Measurements from ENCODE around the gene KLHL5.
A peak's percentile ranks its signal among the peaks of the same experiment; 100 is the strongest.

Gene KLHL5

DNA sequence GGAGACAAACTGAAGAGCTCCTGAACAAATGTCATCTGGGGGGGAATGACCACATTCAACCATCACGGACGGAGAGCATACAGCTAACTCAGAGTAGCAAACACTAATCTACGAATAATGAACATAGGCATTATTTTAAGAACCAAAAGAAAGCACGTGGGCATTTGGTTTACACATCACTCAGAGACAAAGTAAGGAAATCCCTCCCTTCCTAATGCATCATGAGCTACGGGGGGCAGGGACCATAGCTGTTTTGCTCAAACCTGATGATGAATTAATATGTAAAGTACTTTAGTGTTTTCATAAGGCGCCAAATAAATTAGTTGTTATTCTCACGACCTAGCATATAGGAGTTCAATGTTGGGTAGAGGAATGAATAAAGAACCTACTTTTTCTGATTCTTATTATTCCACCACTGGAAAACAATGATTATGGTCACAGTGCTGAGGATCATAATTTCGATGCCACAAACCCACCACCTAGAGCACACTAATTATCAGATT, 18.1 kb upstream of the KLHL5 start:
- DNase-seq (ENCODE audit: low read depth) = peak; percentile 16

DNA sequence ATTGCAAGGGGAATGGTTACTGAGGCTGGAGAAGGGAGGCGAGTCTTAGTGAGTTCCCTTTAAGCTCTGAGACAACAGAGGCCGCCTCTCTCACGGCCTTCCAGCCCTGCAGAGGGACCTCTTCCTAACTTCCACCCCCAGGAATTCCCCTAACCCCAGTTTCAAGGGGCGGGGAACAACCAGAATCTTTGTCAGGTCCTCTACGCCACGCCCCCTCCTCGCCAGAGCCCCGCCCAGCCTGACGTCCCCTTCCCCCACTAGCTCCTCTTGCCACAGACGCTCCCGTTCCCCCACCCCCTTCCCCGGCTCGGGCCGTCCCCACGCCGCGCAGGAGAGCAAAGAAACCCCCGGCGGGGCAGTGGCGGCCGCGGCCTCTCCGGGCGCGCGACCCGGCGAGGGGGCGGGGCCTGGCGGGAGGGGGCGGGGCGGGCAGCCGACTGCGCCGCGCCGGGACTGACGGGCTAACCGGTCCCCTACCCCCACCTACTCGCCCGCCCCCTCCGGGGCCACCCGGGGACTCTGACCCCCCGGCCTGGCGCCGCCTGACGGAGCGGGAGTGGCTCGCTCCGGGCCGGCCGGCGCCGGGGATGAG, 17.6 kb upstream of the KLHL5 start:
- peak; percentile 97 for DNase-seq (ENCODE audit: low read depth)

DNA sequence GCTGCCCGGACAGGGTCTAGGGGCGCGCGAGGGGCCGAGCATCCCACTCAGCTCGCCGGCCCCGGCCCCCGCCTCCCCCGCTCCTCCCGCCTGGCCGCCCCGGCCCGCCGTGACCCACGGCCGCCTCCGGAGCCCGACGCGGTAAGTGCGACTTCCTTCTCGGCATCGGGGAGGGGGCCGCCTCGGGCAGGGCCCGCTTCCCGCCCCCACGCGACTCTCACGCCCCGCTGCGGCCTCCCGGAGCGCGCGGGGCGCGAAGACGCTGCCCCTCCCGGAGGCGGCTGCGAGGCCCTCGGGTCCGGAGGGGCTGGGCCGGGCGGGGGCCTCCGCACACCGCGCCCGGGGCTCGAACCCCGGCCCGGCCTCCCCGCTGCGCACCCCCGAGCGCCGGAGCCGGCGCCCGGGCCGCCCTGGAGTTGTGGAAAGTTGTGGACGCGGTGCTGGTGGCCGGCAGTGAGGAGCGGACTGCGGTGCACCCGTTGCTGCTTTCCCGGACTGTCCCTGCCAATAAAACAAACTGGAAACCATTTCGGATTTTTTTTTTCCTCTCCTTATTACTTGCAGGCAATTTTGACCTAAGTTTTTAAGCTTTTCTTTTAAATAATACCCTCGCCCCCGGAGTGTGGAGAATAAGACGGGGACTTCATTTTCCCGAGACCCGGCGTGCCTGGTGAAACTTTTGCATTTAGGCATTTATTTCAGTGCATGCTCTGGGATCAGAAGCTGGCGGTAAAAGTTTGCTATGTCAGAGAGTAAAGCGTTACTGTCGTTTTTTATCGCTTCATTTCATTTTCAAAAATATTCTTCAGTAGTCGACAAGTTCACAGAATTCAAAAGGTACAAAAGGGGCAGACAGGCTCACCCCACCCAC, 16.8 kb upstream of the KLHL5 start:
- DNase-seq (ENCODE audit: low read depth) = no peak

DNA sequence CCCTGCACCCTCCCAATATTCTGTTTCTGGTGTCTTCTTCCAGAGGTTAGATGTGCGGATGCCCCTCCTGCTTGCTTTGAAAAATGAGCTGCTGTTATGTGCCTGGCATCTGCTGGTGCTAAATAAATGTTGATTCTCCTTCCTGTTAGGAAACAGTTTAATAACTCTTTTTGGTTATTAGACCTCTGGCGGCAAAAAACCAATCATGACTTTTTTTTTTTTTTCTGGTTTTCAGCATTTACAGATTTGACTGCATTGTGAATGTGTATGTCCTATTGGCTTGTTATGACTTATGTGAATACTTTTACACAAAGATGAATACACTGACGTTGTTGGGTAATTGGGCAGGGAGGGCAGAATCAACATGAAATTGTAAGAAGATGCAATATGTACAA, 16.2 kb upstream of the KLHL5 start:
- no peak for DNase-seq (ENCODE audit: low read depth)

DNA sequence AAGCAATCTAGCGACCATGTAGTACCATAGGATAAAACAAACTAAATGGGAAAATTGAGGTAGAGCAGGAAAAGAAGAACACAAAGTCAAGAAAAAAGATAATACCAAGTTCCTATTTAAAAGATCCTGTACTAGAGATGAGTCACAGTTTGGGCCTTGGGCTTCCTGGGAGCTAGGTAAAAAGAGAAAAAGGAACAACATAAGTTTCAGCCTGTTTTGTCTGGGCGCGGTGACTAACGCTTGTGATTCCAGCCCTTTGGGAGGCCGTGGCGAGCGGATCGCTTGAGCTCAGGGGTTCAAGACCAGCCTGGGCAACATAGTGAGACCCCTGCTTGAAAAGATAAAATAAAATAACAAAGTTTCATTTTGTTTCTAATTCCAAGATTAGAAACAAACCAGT, 15.8 kb upstream of the KLHL5 start:
- DNase-seq (ENCODE audit: low read depth) = no peak

DNA sequence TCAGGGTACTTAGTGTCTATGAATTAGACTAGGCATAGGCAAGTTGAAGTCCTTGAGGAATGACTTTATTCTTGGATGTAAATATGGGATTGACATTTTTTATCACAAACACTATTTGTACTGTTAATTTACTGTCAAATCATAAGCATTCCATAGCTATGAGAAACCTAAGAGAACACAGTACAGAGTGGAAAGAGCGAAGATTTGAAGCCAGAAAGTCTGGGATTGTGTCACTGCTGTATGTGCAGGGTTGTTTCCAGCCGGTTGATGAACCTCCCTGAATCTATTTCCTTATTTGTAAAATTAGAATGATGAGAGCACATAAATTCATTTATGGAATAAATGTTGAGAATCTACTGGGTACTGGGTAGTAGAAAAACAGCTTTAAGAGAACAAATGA, 14.4 kb upstream of the KLHL5 start:
- DNase-seq (ENCODE audit: low read depth) = no peak

DNA sequence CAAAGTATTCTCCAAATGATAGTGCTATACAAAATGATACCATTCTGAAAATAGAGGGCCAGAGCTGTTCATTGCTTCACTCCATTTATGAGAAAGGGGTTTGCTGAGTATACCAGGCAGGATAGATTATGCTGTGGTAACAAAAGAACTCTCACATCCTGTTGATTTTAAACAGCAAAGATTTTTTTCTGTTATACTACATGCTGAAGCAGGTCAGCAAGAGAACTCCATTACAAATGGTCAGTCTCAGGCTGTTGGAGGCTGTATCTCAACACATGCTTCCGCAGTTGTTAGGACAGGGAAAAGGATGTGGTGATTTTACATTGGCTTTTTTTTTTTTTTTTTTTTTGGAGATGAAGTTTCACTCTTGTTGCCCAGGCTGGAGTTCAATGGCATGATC, 13.7 kb upstream of the KLHL5 start:
- no peak for DNase-seq (ENCODE audit: low read depth)

DNA sequence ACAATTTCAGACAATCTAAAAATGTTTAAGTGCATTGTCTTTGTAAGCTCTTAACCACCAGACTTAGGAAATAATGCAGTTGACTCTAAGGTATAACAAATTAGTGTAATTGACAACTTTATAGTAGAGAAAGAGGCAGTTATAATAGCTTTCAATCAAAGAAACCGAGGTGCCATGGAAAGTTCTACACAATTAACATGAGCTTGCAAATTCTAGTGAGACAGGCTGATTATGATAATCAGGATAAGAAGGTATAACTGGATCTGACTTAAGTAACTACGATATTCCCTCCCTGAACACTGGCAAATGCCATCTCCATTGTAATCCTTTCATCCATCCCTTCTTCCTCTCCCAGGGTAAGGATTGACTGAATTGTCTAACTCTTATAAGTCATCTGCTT, 11.4 kb upstream of the KLHL5 start:
- DNase-seq (ENCODE audit: low read depth) = no peak

DNA sequence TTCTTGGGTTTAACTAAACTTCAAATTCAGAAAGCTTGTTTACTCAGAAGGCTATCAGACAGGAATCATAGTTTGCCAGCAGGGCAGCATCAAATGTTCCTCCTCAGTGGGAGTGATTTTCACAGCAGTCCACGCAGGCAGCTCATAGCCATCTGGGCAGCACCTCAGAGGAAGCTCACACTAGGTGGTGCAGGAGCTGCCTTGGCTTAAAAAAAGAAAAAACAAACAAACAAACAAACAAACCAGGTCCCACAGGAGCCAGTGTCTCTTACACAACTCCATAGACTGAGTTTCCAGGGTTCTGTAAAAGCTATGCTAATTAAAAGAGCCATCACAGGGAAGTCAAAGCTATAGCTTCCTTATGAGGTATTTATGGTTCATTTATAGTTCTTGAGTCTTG, 10.5 kb upstream of the KLHL5 start:
- DNase-seq (ENCODE audit: low read depth) = no peak

DNA sequence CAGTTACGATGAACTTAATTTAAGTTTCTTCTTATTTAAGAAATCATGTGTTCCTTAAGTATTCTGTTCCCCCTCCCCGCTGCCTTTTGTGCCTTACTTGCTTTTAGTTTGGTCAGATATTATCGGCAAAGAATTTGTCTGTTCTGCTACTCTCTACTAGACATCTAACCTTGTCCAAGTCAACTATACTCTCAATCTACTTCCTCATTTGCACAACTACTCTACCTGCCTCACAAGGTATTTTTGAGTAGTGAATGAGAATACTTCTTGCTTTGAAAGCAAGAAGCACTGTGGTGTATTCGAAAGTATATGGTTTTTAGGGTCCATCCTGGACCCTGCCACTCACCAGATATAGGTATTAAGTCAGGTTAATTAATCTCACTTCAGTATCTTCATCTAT, 8.0 kb upstream of the KLHL5 start:
- no peak for DNase-seq (ENCODE audit: low read depth)

DNA sequence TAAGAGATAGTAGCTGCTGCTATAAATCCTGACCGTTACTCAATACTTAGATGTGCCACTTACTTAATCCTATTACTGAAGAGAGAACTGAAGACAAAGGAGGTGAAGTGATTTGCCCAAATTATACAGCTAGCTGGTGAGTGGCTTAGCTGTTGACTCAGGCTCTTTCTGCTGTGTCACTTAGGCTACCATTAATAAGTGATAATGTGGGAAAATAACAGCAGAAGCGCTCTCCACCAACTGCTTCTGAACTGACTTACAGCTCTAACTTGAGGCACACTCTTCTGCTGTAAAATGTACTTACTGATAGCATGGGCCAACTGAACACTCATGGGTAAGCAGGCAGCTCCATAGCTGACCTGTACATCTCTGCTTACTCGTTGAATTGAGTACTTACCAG, 7.5 kb upstream of the KLHL5 start:
- DNase-seq (ENCODE audit: low read depth) = no peak

DNA sequence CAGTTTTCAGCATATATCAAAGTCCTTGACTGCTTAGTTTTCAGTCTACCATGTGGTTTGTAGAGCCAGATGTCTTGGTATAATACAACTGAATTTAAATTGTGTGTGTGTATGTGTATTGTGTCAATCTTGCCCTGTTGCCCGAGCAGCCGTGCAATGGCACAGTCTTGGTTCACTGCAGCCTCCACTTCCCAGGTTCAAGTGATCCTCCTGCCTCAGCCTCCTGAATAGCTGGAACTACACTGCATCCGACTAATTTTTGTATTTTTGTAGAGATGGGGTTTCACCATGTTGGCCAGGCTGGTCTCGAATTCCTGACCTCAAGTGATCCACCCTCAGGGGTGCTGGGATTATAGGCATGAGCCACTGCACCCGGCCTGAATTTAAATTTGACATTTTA, 6.0 kb upstream of the KLHL5 start:
- DNase-seq (ENCODE audit: low read depth) = no peak

DNA sequence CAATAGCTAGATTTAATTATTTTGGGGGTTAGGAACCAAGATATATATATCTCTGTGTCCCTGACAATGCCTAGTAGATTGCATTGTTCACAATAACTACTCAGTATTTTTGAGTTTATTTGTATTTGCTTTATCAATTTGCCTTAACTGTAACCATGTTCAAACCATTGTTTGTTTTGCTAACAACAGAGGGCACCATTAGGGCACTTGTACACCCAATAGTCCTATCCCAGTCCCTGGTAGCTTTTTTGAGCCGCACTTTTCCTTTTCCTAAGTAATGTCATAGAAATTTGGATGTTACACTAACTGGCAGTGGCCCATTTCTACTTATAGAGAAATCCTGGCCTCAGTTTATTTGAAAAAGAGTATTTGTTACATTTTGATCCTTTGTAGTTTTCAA, 575 bp upstream of the KLHL5 start:
- no peak for DNase-seq (ENCODE audit: low read depth)

DNA sequence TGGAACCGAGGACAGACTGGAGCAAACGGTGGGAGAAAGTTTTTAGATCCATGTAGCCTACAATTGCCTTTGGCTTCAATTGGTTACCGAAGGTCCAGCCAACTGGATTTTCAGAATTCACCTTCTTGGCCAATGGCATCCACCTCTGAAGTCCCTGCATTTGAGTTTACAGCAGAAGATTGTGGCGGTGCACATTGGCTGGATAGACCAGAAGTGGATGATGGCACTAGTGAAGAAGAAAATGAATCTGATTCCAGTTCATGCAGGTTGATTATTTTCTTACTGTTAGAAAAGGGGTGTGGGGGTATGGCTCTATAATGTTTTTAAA, 702 bp downstream of the KLHL5 start:
- DNase-seq (ENCODE audit: low read depth) = no peak

DNA sequence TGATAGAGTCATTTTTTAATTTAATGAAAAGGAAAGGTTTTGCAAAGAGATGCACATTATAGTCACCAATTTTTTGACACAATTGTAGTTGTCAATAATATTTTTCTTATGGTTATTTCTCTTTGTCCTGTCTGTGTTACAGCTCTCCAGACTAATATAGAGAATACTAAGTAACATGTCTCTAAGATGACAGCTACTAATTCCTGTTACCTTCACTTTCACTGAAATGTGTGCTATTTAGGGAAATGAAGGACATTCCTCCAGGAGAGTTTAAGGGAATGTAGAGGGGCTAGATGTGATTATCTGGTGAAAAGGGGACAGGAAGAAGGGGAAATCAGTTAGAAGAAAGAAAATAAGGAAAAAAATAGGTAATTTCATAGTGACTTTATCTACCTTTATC, 1.4 kb downstream of the KLHL5 start:
- no peak for DNase-seq (ENCODE audit: low read depth)

DNA sequence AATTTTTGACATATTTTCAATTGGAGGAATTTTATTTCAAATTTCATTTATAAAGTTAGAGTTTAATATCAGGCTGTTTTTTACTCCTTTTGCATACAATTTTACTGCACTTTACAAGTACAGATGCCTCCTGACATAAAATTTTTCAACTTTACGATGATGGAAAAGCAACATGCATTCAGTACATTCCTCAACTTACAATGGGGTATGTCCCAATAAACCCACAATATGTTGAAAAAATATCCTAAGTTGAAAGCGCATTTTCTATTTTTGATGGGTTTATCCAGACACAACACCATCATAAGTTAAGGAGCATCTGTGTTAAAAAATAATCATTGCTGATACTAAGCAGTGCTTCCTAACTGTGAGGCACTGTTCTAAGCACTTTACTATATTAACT, 4.3 kb downstream of the KLHL5 start:
- DNase-seq (ENCODE audit: low read depth) = no peak

DNA sequence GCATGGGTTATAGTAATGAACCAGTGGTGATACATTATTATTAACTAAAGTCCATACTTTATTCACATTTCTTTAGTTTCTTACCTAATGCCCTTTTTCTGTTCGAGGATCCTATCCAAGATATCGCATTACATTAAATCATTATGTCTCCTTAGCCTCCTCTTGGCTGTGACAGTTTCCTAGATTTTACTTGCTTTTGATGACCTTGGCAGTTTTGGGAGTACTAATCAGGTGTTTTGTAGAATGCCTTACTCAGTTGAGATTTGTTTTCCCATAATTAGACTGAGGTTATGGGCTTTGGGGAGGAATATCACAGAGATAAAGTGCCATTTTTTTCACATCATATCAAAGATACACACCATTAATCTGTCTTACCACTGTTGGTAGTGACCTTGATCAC, 5.0 kb downstream of the KLHL5 start:
- DNase-seq (ENCODE audit: low read depth) = no peak

DNA sequence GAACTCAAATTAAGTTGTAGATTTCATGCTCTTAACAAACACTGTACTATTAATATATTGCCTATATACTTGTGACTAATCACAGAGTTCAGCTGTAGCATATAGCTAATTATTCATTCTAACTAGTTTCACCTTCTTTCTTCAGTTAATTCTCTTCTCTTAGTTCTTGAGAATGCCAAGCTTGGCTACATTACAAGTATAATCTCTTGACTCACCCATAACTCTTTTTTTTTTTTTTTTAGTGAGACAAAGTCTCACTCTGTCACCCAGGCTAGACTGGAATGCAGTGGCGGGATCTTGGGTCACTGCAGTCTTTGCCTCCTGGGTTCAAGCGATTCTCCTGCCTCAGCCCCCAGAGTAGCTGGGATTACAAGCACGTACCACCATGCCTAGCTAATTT, 5.4 kb downstream of the KLHL5 start:
- DNase-seq (ENCODE audit: low read depth) = no peak

DNA sequence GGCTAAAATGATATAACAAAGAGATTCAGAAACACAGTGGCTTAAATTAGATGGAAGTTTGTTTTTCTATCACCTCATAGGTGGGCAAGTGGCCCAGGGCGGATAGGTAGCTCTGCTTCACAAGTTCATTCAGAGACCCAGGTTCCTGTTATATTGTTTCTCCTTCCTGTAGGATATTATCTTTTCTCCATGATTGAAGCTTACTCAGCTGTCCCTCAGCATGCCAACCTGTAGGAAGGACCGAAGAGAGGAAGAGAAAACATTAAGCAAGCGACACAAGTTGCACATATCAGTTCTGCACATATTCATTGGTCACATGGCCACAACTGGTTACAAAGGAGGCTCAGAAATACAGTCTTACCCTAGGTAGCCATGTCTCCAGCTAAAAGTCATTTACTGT, 6.9 kb downstream of the KLHL5 start:
- no peak for DNase-seq (ENCODE audit: low read depth)

DNA sequence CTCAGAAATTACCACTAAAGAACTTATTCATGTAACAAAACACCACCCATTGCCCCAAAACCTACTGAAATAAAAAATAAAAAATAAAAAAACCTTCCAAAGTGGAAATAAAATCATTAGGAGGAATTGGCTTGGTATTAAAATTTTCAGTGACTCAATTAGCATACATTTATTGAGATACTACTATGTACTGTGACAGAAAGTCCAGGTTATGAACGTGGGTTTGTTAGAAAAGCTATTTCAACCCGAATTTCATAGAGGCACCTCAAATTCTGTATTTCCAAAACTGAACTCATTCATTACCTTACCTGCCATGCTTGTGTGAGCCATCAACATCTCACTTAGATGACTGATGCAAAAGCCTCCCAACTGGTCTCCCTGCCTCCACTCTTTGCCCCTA, 16.8 kb downstream of the KLHL5 start:
- DNase-seq (ENCODE audit: low read depth) = no peak

DNA sequence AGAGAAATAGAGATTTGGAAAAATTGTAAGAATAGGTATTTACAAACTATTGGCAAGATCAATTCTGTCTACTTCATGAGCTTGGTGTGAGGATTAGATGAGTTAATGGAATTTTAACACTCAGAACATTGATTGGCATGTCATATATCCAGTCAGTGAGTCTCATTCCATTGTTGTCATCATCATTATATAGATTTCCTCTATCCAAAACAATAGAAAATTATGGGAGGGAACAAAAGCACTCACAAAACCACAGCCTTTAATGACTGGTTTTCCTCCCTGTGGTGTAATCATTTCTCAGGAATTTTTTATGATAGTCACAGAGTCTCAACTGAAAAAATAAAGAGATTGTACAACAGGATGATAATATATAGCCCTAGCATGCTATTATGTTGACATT, 21.1 kb downstream of the KLHL5 start:
- no peak for DNase-seq (ENCODE audit: low read depth)

DNA sequence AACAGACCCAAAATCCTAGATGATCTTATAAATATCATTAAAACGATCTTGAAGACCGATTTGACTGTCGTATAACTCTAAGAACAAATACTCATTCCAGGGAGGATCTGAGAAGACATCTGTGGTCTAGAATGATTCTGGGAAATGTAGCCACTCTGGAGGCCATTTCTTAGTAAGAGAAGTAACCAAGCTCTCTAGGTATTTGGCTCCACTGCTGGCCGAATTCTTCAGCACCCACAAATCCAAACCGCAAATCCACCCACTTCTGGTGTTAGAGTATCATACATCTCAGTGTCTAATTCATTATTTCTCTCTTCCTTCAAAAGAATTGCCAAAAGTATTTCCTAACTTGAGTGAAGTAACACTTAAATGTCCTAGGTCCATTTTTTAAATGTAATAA, 23.9 kb downstream of the KLHL5 start:
- no peak for DNase-seq (ENCODE audit: low read depth)

DNA sequence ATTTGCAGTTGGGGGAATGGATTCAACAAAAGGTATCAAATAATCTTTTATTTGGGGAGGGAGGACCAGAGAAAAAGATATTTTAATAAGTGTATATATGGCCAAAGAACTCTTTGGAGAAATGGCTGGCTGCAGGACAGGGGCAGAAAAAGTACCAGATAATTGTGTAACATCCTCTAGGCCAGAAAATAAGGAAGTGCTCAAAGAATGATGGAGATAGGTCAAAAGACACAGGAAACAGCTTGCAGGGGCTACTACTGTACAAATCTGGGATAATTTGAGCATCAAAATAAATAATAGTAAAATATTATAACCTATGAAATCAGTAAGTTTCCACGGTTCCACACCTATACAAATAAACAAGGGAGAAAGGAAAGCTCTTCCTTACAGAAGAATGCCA, 34.8 kb downstream of the KLHL5 start:
- DNase-seq (ENCODE audit: low read depth) = no peak

DNA sequence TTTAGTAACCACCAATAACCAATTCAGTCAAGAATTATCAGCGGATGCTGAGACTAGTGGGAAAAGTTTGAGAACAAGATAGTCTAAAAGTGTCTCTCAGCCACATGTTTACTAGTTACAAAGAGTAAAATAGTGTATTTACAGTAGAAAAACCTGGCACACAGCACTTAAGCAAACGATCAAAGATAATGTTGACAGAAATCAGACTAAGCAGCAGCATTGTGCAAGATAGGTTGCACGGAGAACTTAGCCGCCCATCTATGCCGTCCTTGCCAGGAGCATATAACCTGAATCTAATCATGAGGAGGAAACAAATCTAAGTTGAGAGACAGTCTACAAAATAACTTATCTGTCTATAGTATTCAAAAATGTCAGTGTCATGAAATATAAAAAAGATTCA, 35.3 kb downstream of the KLHL5 start:
- DNase-seq (ENCODE audit: low read depth) = no peak

Measured in T-helper 22 cell (primary cell).